HG02981 (cell line): ENCODE results near the gene ACOXL.

Experiments
- ATAC-seq: cut with Tn5 transposase; IDR thresholded peaks from one replicate; pipeline ENCODE4 v1.9.1; 2021; ENCODE audit warnings: mild to moderate bottlenecking, moderate library complexity; ENCODE audit not compliant: unreplicated experiment

Gene ACOXL

GRCh38 chr2:111145103-111145760 is 412.9 kb downstream of the ACOXL start:
- ATAC-seq: no peak

- ATAC-seq: no peak
These were observed 413.6 kb downstream of the ACOXL start for GRCh38 chr2:111145951-111146350.

GRCh38 chr2:111148225-111148873 is 416.0 kb downstream of the ACOXL start:
- ATAC-seq: no peak

- no peak for ATAC-seq
These were observed 416.6 kb downstream of the ACOXL start for GRCh38 chr2:111148925-111149324.

- no peak for ATAC-seq
These were observed 417.6 kb downstream of the ACOXL start for GRCh38 chr2:111149882-111150455.

GRCh38 chr2:111154758-111155157 is 422.4 kb downstream of the ACOXL start:
- no peak for ATAC-seq

GRCh38 chr2:111155610-111156009 is 423.2 kb downstream of the ACOXL start:
- ATAC-seq: no peak

- no peak for ATAC-seq
These were observed 424.2 kb downstream of the ACOXL start for GRCh38 chr2:111156529-111156928.

GRCh38 chr2:111157071-111157661 is 424.8 kb downstream of the ACOXL start:
- ATAC-seq: peak; percentile 45

GRCh38 chr2:111157798-111158197 is 425.4 kb downstream of the ACOXL start:
- ATAC-seq: peak; percentile 65

GRCh38 chr2:111159641-111160040 is 427.3 kb downstream of the ACOXL start:
- ATAC-seq: no peak

- ATAC-seq: no peak
These were observed 428.4 kb downstream of the ACOXL start for GRCh38 chr2:111160758-111161157.

- no peak for ATAC-seq
These were observed 429.6 kb downstream of the ACOXL start for GRCh38 chr2:111161971-111162370.

GRCh38 chr2:111162718-111163331 is 430.5 kb downstream of the ACOXL start:
- no peak for ATAC-seq

- no peak for ATAC-seq
These were observed 431.7 kb downstream of the ACOXL start for GRCh38 chr2:111164078-111164477.

GRCh38 chr2:111165084-111165483 is 432.7 kb downstream of the ACOXL start:
- ATAC-seq: no peak

- ATAC-seq: no peak
These were observed 433.7 kb downstream of the ACOXL start for GRCh38 chr2:111166115-111166514.

- ATAC-seq: no peak
These were observed 434.9 kb downstream of the ACOXL start for GRCh38 chr2:111167076-111167862.

GRCh38 chr2:111167863-111168162 is 435.4 kb downstream of the ACOXL start:
- ATAC-seq: no peak
